DND-41 (cell line): Measurements from ENCODE around the gene PRRT3.

Source experiments
- ATAC-seq: fragments of 200-7000 bp; cut with Tn5 transposase; 3 replicates; pipeline ENCODE4 v1.9.1; 2021; ENCODE audit warnings: low read depth; ENCODE audit not compliant: insufficient read depth
- DNase-seq: peaks from one replicate; pipeline ENCODE4 v3.0.0-alpha.2; 2020
- H2AFZ ChIP-seq: 2 replicates; pipeline ENCODE4 v1.6.0; 2012; ENCODE audit warnings: low read depth, low read length
- H3K27ac ChIP-seq: 2 replicates; pipeline ENCODE4 v1.5.1; 2012; ENCODE audit warnings: low read length, inconsistent platforms
- H3K27me3 ChIP-seq: fragments of 200-600 bp; sonication (generic); 2 replicates; pipeline ENCODE4 v1.6.0; 2012; ENCODE audit warnings: low read length, mild to moderate bottlenecking, inconsistent platforms; ENCODE audit not compliant: insufficient read depth, poor library complexity
- H3K36me3 ChIP-seq: 2 replicates; pipeline ENCODE4 v1.5.1; 2012; ENCODE audit warnings: low read length, inconsistent platforms; ENCODE audit not compliant: insufficient read depth
- H3K4me1 ChIP-seq: 2 replicates; pipeline ENCODE4 v1.5.1; 2012; ENCODE audit warnings: mild to moderate bottlenecking, low read length; ENCODE audit not compliant: insufficient read depth
- H3K4me2 ChIP-seq: 2 replicates; pipeline ENCODE4 v1.6.0; 2012; ENCODE audit warnings: mild to moderate bottlenecking, moderate library complexity, low read length, inconsistent platforms; ENCODE audit not compliant: insufficient read depth
- H3K4me3 ChIP-seq, 2 experiments: fragments of 200-600 bp in 1 of 2; shearing (Covaris generic) in 1 of 2; 2 replicates each; pipeline ENCODE4 v1.5.1; 2012 to 2016; ENCODE audit warnings: inconsistent platforms in 2 of 2, low read length in 2 of 2, mild to moderate bottlenecking in 2 of 2, low read depth in 1 of 2, moderate library complexity in 1 of 2
- H3K79me2 ChIP-seq: 2 replicates; pipeline ENCODE4 v1.6.0; 2012; ENCODE audit warnings: low read length, inconsistent platforms; ENCODE audit not compliant: insufficient read depth
- H3K9ac ChIP-seq: 2 replicates; pipeline ENCODE4 v1.6.0; 2012; ENCODE audit warnings: low read depth, mild to moderate bottlenecking, inconsistent platforms, low read length, moderate library complexity
- H3K9me3 ChIP-seq: 2 replicates; pipeline ENCODE4 v1.5.1; 2012; ENCODE audit warnings: low read length, moderate library complexity, mild to moderate bottlenecking, inconsistent platforms; ENCODE audit not compliant: insufficient read depth, severe bottlenecking
- H4K20me1 ChIP-seq: 2 replicates; pipeline ENCODE4 v1.6.0; 2012; ENCODE audit warnings: low read length; ENCODE audit not compliant: insufficient read depth
- EZH2 ChIP-seq: IDR thresholded peaks from 3 replicates; pipeline ENCODE4 v1.6.1; 2012; ENCODE audit warnings: borderline replicate concordance, low read depth, mild to moderate bottlenecking, moderate library complexity, low read length, inconsistent platforms; ENCODE audit not compliant: severe bottlenecking
- TF ChIP-seq, protein P1 (sequence below): IDR thresholded peaks from 2 replicates; pipeline ENCODE4 v1.5.1; 2012; ENCODE audit warnings: borderline replicate concordance, low read length, moderate library complexity, mild to moderate bottlenecking; ENCODE audit not compliant: poor library complexity, severe bottlenecking; ENCODE audit errors: extremely low read depth

The PRRT3 gene

DNA sequence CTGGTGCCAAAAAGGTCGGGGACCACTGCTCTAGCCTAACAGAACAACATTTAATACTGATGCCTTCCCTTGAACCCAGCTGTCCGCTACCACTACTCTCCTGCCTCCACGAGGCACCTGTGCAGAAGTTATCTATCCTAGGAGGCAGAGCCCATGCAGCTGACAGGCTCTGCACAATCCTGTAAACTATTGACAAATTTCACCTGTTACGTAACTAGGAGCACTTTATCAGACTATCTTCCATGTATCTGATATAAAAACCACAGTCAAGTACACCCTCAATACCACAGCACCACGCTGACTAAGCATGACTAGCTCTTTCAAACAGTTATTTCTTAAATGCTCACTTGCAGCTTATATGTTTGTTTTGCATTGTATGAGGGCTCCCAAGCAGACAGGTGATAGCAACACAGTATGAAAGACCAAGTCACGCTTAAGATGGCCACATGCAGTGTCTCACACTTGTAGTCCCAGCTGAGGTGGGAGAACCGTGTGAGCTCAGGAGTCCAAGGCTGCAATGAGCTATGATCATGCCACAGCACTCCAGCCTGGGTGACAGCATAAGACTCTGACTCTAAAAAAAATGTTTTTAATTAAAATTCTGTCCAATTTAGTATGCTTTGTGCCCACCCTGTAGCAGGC is 39.8 kb downstream of the PRRT3 start:
- ATAC-seq (no peak; the same call in 2 of the 3 replicates), DNase-seq (no peak)
- H2AFZ ChIP-seq: no peak overlapping the region
- TF ChIP-seq, protein P1, sequence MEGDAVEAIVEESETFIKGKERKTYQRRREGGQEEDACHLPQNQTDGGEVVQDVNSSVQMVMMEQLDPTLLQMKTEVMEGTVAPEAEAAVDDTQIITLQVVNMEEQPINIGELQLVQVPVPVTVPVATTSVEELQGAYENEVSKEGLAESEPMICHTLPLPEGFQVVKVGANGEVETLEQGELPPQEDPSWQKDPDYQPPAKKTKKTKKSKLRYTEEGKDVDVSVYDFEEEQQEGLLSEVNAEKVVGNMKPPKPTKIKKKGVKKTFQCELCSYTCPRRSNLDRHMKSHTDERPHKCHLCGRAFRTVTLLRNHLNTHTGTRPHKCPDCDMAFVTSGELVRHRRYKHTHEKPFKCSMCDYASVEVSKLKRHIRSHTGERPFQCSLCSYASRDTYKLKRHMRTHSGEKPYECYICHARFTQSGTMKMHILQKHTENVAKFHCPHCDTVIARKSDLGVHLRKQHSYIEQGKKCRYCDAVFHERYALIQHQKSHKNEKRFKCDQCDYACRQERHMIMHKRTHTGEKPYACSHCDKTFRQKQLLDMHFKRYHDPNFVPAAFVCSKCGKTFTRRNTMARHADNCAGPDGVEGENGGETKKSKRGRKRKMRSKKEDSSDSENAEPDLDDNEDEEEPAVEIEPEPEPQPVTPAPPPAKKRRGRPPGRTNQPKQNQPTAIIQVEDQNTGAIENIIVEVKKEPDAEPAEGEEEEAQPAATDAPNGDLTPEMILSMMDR: no peak
- no peak for TF ChIP-seq EZH2
- H3K4me3 ChIP-seq: no peak overlapping the region
- no peaks in the 10 kb centered on the region for H3K9me3 ChIP-seq
- H4K20me1 ChIP-seq: no peaks in the 10 kb centered on the region
- no peak overlapping the region for H3K4me2 ChIP-seq
- H3K27ac ChIP-seq: no peak overlapping the region
- no peaks in the 10 kb centered on the region for H3K36me3 ChIP-seq
- no peak overlapping the region for H3K9ac ChIP-seq
- H3K4me1 ChIP-seq: peaks cover 21% of the 10 kb centered on the region
- peaks cover 6% of the 10 kb centered on the region for H3K27me3 ChIP-seq
- H3K79me2 ChIP-seq: no peaks in the 10 kb centered on the region

DNA sequence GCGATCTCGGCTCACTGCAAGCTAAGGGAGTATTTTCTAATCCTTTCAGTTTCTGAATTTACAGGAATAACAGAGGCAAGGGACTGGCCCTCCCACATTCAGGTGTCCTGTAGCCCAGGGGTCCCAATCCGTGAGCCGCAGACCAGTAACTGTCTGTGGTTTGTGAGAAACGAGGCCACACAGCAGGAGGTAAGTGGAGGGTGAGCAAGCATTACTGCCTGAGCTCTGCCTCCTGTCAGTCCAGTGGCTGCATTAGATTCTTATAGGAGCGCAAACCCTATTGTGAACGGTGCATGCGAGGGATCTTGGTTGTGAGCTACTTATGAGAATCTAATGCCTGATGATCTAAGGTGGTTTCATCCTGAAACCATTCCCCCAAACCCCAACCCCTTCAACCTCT is 40.3 kb downstream of the PRRT3 start:
- H3K27me3 ChIP-seq: peaks cover 6% of the 10 kb centered on the region
- no peak overlapping the region for H3K4me3 ChIP-seq
- no peak overlapping the region for H2AFZ ChIP-seq
- H4K20me1 ChIP-seq: no peaks in the 10 kb centered on the region
- no peaks in the 10 kb centered on the region for H3K36me3 ChIP-seq
- H3K27ac ChIP-seq: no peak overlapping the region
- ATAC-seq (no peak), DNase-seq (no peak)
- TF ChIP-seq, protein P1: no peak
- no peak for TF ChIP-seq EZH2
- no peak overlapping the region for H3K4me2 ChIP-seq
- no peak overlapping the region for H3K9ac ChIP-seq
- H3K9me3 ChIP-seq: no peaks in the 10 kb centered on the region
- H3K79me2 ChIP-seq: no peaks in the 10 kb centered on the region
- H3K4me1 ChIP-seq: peaks cover 15% of the 10 kb centered on the region

DNA sequence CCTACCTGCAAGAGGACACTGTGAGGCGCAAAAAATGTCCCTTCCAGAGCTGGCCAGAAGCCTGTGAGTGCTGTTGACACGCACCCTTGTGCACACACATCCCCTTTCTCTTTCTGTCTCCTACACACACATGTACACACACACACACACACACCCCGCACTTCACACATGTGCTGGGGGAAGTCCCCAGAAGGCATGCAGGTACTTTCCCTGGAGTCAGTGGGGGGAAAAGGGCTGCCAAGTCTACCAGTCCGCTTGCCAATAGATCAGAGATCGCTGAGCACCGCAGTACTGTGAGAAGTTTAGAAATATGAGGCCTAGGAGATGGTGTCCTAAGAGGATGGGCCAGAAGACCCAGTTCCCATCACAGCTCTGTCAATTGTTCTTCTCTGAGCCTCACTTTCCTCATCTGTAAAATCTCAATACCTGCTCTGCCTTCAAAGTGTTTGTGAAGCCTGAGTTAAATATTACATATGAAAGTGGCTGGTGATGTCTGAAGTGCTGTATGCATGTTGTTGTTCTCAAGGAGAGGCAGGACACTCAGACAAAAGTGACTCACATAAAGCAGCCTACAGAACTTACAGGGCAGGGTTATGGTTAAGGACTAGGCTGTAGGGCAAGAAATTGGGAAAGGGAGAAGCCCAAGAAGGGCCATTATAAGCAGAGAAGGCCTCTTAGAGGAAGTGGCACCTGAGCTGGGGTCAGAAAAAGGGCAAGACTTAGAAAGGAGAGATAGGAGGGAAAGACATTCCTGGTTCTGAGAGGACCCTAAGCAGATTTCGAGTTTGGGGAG is 42.8 kb downstream of the PRRT3 start:
- no peak for DNase-seq
- Histone ChIP-seq H3K27me3 (no peaks in the 10 kb centered on the region), H3K4me1 (no peaks in the 10 kb centered on the region), H3K9ac (no peak overlapping the region), H2AFZ (no peak overlapping the region), H3K79me2 (no peaks in the 10 kb centered on the region), H3K4me3 (no peak overlapping the region), H3K9me3 (no peaks in the 10 kb centered on the region), H4K20me1 (no peaks in the 10 kb centered on the region), H3K4me2 (no peak overlapping the region), H3K36me3 (no peaks in the 10 kb centered on the region), H3K27ac (no peak overlapping the region)
- TF ChIP-seq EZH2: no peak
- TF ChIP-seq, protein P1: no peak
- no peak for ATAC-seq
